Measurements from ENCODE around the gene CMTM7. TPM values are rescaled to one million over a fixed set of nuclear protein-coding genes. Genes with fewer than 3 reads are reported as not detected.

CMTM7 gene
- total and polyA plus RNA-seq, 9 of the 15 experiments (the other 6 are each of a cell fraction or from before 2014, with no cell fraction given): 0.03 to 1.6 (median 0.42) TPM; not detected in 4

- TF ChIP-seq ID3 (CRISPR knock-in tag; IDR thresholded peaks at IDR 0.05): no peak
- TF ChIP-seq ID3 (tag; IDR thresholded peaks at IDR 0.05): 0 out of 2 replicates have a peak, but pooled peaks have one; percentile 73
- TF ChIP-seq CBX1 (IDR thresholded peaks at IDR 0.05; ENCODE audit: low read depth): no peak
- TF ChIP-seq NR1H2 (CRISPR knock-in tag; IDR thresholded peaks at IDR 0.05): no peak
- no peak for TF ChIP-seq DACH1 (IDR thresholded peaks at IDR 0.05; ENCODE audit: partially characterized antibody)
- TF ChIP-seq ZNF146 (CRISPR knock-in tag; IDR thresholded peaks at IDR 0.05; ENCODE audit: unreplicated experiment): no peak
- TF ChIP-seq XRCC3 (IDR thresholded peaks at IDR 0.05): no peak
- TF ChIP-seq CREB1 (IDR thresholded peaks at IDR 0.05): peak; percentile 34; the same call in 1 of the 2 replicates
- TF ChIP-seq CREB1 (CRISPR knock-in tag; IDR thresholded peaks at IDR 0.05): no peak
- peak; percentile 68 for TF ChIP-seq RBM22 (IDR thresholded peaks at IDR 0.05; ENCODE audit: low read depth, low read length, poor library complexity, severe bottlenecking)
- TF ChIP-seq ZNF764 (CRISPR knock-in tag; IDR thresholded peaks at IDR 0.05; ENCODE audit: low read depth): no peak
- no peak for TF ChIP-seq RHOXF2B (CRISPR knock-in tag; conservative IDR thresholded peaks at IDR 0.05)
- TF ChIP-seq CHAMP1 (IDR thresholded peaks at IDR 0.05): no peak
- peak; percentile 39; the same call in 1 of the 2 replicates for TF ChIP-seq L3MBTL2 (IDR thresholded peaks at IDR 0.05)
- TF ChIP-seq TBL1XR1 (IDR thresholded peaks at IDR 0.05; ENCODE audit: low read length in 2 of 2): peak in 1 of 2 experiments; percentile 70; a peak in 1 of 4 replicates
Observed at GRCh38 chr3:32502118-32502945, 110.7 kb downstream of the CMTM7 start, which contains the start of gene CMTM6 (continued).

Data from K562 (cell line).